GM12874 (cell line): ENCODE results near the gene SPAG6.

Source experiments
- TF ChIP-seq, protein P1 (sequence below): IDR thresholded peaks from 2 replicates; pipeline ENCODE4 v1.5.1; 2011; ENCODE audit warnings: low read depth, mild to moderate bottlenecking, control low read depth, low read length, moderate library complexity; ENCODE audit not compliant: insufficient read depth

The SPAG6 gene

DNA sequence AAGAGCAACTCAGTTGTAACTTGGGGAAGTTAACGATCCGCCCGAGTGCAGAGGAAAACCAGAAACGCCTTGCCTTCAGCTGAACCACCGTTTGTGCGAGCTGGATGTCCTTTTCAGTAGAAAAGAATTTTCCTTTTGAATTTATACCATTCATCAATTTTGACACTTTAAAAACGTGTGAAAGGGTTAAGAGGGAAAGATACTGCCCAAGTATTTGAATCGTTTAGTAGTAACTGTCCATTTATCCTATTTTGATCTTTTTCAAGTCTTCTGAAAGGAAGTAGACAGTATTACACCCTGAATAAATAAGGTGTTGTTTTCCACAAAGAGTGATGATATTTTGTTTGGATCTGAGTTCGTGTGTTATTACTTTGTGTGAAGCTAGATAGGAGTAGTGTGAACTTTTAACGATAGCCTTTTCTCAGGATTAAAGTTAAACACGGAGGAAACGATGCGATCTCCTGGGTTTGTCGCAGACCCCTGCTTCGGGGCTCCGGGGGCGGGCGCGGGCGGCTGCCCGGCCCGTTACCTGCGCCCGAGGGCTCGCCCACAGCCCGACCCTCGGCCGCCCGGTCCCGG, 25.2 kb upstream of the SPAG6 start:
- TF ChIP-seq, protein P1, sequence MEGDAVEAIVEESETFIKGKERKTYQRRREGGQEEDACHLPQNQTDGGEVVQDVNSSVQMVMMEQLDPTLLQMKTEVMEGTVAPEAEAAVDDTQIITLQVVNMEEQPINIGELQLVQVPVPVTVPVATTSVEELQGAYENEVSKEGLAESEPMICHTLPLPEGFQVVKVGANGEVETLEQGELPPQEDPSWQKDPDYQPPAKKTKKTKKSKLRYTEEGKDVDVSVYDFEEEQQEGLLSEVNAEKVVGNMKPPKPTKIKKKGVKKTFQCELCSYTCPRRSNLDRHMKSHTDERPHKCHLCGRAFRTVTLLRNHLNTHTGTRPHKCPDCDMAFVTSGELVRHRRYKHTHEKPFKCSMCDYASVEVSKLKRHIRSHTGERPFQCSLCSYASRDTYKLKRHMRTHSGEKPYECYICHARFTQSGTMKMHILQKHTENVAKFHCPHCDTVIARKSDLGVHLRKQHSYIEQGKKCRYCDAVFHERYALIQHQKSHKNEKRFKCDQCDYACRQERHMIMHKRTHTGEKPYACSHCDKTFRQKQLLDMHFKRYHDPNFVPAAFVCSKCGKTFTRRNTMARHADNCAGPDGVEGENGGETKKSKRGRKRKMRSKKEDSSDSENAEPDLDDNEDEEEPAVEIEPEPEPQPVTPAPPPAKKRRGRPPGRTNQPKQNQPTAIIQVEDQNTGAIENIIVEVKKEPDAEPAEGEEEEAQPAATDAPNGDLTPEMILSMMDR = no peak

DNA sequence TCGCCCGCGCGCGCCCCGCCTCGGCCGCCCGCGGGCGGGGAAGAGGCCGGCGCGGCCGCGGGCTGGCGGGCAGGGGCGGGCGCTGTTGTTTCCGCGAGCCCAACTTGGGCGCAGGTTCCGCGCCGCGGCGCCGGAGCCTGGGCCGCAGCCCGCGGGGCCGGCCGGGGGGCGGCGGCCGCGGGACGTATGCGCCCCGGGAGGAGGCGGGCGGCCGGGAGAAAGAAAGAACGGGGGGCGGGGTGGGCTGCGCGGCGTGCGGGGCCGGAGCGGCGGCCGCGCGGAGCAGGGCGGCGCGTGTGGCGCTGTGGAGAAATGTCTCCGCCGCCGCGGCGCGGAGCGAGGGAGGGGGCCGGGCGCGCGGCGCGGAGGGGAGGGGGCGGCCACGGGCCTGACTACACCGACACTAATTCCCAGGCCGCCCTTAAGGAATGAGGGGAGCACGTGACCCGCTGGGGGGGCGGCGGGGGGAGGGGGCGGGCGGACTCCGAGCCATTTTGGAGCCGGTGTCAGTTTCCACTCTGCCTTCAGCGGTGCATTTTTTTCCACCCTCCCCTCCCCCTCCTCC, 24.6 kb upstream of the SPAG6 start, which contains the start of gene BMI1:
Gene BMI1 (plus strand): TSS at position 509 of the 565 bp plus-strand sequence. CDS start 5,351 bp downstream, outside the sequence.
- TF ChIP-seq, protein P1 = no peak

DNA sequence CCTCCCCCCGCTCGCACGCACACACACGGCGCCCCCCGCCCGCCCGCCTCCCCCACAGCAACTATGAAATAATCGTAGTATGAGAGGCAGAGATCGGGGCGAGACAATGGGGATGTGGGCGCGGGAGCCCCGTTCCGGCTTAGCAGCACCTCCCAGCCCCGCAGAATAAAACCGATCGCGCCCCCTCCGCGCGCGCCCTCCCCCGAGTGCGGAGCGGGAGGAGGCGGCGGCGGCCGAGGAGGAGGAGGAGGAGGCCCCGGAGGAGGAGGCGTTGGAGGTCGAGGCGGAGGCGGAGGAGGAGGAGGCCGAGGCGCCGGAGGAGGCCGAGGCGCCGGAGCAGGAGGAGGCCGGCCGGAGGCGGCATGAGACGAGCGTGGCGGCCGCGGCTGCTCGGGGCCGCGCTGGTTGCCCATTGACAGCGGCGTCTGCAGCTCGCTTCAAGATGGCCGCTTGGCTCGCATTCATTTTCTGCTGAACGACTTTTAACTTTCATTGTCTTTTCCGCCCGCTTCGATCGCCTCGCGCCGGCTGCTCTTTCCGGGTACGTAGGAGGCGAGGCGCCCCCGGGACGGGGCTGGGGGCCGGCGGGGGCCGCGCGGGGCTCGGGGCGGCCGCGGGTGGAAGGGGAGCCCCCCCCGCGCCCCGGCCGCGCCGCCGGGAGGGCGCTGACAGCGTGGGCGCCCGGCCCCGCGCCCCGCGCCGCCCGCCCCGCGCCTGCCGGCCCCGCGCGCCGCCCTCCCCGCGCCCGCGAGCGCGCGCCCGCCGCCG, 24.0 kb upstream of the SPAG6 start:
- TF ChIP-seq, protein P1 = no peak

DNA sequence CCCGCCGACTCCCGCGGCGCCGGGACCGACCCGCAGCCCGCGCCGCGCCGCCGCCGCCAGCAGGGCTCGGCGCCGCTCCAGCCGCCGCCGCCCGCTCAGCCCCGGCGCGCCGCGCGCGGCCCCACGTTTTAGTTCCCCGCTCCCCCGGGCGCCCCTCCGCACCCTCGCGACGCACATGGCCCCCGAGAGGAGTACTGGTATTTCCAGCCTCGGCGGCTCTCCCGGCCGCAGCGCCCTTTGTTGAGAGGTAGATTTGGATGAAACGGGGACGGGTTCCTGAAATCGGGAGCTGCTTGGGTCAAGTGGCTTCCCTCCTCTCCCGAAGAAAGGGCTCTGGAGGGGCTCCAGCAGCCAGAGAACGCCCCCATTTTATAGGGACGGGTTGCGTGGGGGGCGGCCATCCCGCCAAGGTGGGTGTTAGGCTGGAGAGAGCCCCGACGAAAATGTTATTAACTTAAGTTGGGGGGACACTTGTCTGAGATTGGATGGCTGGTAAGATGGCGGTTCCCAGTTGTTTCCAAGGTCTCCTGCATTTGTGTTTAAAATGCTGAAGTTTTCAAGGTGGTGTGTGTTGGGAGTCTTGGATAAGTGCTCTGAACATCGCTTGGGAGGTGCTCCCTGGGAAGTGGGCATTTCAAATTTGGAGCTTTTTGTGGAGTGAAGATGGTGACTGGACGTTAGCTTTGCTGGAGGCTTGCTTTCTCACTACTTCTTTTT, 23.2 kb upstream of the SPAG6 start:
- TF ChIP-seq, protein P1 = no peak

DNA sequence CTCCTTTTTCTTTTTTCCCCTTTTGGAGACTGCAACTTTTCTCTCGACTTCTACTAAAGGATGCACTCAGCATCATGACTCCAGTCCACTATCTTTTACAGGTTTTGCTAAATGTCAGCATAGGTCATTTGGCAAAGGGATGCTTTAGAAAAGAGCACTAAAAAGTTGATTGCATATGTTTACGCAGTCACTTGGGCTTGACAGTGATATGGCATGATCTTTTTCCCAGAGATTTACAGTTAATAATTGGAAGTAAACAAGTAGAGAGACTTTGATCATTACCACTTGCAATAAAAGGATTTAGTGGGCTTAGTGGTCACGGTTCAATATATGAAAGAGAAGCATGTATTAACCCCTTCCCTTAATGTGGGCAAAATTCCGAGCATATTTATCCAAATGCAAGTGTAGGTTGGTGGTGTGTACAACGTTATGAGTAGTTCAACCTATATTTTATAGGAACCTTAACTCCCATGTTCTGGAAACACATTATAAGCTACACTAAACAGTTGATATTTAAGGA, 22.6 kb upstream of the SPAG6 start:
- TF ChIP-seq, protein P1 = no peak

DNA sequence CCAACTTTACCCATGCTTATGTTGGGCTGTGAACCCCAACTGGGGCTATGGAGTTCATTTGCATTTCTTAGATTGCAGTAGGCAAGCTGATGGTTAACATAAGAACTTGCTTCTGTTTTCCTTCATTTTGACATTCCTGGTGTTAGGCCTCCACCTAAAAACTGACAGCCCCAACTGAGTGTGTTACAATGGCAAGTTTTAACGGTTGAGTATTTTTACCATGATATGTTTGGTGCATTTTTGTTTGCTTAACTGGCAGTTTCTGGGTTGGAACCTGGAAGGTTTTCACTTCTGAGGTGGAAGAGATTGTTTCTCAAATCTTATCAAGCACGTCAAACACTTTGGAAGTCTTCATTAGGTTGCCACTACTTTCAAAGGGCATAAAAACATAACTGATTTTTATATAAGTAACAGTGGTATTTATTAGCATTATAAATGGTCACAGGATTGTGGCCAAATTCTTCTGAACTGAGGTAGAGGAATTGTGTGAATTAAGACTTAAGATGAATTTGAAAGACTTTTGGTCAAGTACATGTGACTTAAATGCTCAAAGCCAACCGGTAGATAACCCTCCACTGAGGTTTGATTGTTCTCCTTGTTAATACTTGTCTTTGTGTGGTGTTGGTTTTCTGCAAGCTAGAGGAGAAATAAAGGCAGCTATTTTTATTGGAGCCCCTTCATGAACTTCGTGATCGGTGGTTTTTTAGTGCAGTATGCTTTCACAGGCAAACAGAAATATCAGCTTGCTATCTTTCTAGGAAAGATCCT, 21.6 kb upstream of the SPAG6 start:
- TF ChIP-seq, protein P1 = no peak
